Progenitor cell of endocrine pancreas (in vitro differentiated cells): ENCODE data around the gene CDC42EP4. TPM values are rescaled to one million over a fixed set of nuclear protein-coding genes. Genes with fewer than 3 reads are reported as not detected.
A peak's percentile ranks its signal among the peaks of the same experiment; 100 is the strongest.

Source experiments
- DNase-seq: peaks from one replicate; pipeline ENCODE4 v3.0.0; 2021; ENCODE audit warnings: low spot score; ENCODE audit not compliant: unreplicated experiment
- H3K27ac Mint-ChIP-seq: 2 replicates; pipeline ENCODE4 v1.8.0; 2021; ENCODE audit warnings: mild to moderate bottlenecking, moderate library complexity, mixed read lengths
- H3K27me3 Mint-ChIP-seq: 2 replicates; pipeline ENCODE4 v1.8.0; 2021; ENCODE audit warnings: mixed read lengths
- H3K36me3 Mint-ChIP-seq: 2 replicates; pipeline ENCODE4 v1.8.0; 2022; ENCODE audit warnings: mixed read lengths; ENCODE audit not compliant: insufficient read depth
- H3K4me1 Mint-ChIP-seq: 2 replicates; pipeline ENCODE4 v1.8.0; 2021; ENCODE audit warnings: low read depth, mixed read lengths
- H3K4me3 Mint-ChIP-seq: 2 replicates; pipeline ENCODE4 v1.8.0; 2021; ENCODE audit warnings: low read depth, mild to moderate bottlenecking, moderate library complexity, mixed read lengths
- H3K9me3 Mint-ChIP-seq: 2 replicates; pipeline ENCODE4 v1.8.0; 2021; ENCODE audit warnings: low read depth, mixed read lengths
- total RNA-seq: library from RNA; stranded (reverse); gene quantifications from 2 replicates; pipeline ENCODE4 v1.2.1, GENCODE V29; 2021
- TF ChIP-seq, protein P1 (sequence below): fragments of 200-600 bp; sonication (generic); IDR thresholded peaks from one replicate; pipeline ENCODE4 v1.5.0; 2021; ENCODE audit warnings: antibody characterized with exemption, mild to moderate bottlenecking; ENCODE audit not compliant: unreplicated experiment

CDC42EP4 gene
- total RNA-seq, 1 donor from 2014 or later, result 77.9 TPM

DNA sequence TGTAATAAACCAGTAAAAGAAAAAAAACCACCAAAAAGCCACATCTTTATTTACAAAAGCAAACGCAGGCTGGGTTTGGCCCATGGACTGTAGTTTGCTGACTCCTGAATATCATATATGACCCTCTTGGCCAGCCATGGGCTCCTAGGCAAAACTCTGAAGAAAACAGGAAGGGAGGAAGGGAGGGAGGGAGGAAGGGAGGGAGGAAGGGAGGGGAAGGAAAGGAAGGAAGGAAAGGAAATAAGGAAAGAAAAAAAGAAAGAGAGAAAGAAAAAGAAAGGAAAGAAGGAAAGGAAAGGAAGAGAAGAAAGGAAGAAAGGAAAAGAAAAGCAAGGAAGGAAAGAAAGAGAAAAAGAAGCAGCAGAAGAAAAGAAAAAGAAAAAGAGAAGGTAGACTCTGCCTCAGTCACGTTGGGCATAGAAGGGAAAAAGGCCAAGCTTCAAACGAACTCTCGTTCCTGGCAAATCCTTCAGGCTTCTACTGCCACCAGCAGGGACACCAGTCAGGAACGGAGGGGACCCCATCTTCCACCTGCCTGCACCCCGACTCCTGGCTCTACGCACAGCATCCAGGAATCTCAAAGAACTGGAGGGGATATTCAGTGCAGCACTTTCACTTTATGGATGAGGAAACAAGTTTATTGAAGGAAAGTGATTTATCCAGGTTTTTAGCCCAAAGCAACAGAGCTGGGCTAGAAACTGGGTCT, 22.1 kb downstream of the CDC42EP4 start:
- H3K4me1 Mint-ChIP-seq, result peaks cover 53% of the 10 kb centered on the region
- DNase-seq, result no peak
- TF ChIP-seq, protein P1, sequence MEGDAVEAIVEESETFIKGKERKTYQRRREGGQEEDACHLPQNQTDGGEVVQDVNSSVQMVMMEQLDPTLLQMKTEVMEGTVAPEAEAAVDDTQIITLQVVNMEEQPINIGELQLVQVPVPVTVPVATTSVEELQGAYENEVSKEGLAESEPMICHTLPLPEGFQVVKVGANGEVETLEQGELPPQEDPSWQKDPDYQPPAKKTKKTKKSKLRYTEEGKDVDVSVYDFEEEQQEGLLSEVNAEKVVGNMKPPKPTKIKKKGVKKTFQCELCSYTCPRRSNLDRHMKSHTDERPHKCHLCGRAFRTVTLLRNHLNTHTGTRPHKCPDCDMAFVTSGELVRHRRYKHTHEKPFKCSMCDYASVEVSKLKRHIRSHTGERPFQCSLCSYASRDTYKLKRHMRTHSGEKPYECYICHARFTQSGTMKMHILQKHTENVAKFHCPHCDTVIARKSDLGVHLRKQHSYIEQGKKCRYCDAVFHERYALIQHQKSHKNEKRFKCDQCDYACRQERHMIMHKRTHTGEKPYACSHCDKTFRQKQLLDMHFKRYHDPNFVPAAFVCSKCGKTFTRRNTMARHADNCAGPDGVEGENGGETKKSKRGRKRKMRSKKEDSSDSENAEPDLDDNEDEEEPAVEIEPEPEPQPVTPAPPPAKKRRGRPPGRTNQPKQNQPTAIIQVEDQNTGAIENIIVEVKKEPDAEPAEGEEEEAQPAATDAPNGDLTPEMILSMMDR, result no peak

DNA sequence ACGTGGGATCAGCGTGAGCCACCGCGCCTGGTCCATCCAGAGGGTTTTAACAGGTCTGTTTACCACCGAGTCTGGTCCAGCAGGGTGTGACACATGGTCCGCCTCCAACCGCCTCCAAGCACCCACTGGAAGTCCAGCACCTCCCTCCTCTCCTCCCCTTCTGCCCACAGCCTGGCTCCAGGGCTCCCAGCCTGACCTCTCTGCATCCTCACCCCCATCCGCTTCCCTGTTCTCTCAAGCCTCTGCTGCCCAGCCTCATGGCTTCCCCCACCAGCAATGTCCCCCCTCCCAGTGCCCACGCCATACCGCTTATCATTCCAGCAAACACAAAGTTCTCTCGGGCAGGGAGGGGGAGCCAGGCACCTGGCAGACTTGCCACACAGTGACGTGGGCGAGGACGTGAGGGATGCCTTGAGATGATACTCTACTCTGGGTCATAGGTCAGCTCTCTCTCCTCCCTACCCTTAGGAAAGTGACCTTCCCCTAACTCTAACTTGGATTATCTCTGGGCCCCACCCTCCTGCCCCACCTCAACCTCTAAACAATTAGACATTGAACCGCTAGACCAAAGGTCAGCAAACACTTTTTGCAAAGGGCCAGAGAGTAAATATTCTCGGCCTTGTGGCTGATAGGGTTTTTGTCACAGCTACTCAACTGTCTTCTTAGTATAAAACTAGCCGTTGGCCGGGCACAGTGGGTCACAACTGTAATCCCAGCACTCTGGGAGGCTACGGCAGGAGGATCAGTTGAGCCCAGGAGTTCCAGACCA, 23.1 kb downstream of the CDC42EP4 start:
- H3K9me3 Mint-ChIP-seq, result no peaks in the 10 kb centered on the region
- H3K27ac Mint-ChIP-seq, result peak overlapping the region; percentile 80
- DNase-seq, result no peak
- H3K27me3 Mint-ChIP-seq, result no peaks in the 10 kb centered on the region
- peaks cover 59% of the 10 kb centered on the region for H3K4me1 Mint-ChIP-seq
- H3K4me3 Mint-ChIP-seq, result peak overlapping the region; percentile 33
- peaks cover 11% of the 10 kb centered on the region for H3K36me3 Mint-ChIP-seq
- TF ChIP-seq, protein P1, result no peak

More for the DNA sequence above, 22.1 kb downstream of the CDC42EP4 start:
- Mint-ChIP-seq H3K27ac (peak overlapping the region; percentile 80), H3K36me3 (peaks cover 12% of the 10 kb centered on the region), H3K4me3 (peak overlapping the region; percentile 25), H3K9me3 (no peaks in the 10 kb centered on the region), H3K27me3 (no peaks in the 10 kb centered on the region)

DNA sequence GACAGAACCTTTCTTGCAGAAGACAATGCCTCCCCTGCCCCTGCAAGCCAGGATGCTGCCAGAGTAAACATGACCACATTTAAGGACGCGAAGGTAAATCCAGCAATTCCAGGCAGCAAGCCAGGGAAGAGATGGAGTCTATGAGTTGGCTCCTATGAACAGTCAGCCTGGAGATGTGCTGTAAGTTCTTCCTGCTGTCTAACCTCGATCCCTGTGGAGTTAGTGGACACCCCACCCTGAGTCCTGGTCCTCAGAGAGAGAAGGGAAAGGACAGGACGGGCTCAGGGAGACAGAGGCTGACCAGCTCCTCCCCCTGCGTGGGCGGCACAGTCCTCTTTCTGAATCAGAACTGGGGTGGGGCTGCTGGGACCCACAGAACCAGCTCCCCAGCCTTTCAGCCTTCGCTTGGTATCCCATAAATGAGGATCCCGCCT, 24.9 kb downstream of the CDC42EP4 start:
- Mint-ChIP-seq H3K4me1 (peaks cover 57% of the 10 kb centered on the region), H3K27ac (peak overlapping the region; percentile 53), H3K27me3 (no peaks in the 10 kb centered on the region)

DNA sequence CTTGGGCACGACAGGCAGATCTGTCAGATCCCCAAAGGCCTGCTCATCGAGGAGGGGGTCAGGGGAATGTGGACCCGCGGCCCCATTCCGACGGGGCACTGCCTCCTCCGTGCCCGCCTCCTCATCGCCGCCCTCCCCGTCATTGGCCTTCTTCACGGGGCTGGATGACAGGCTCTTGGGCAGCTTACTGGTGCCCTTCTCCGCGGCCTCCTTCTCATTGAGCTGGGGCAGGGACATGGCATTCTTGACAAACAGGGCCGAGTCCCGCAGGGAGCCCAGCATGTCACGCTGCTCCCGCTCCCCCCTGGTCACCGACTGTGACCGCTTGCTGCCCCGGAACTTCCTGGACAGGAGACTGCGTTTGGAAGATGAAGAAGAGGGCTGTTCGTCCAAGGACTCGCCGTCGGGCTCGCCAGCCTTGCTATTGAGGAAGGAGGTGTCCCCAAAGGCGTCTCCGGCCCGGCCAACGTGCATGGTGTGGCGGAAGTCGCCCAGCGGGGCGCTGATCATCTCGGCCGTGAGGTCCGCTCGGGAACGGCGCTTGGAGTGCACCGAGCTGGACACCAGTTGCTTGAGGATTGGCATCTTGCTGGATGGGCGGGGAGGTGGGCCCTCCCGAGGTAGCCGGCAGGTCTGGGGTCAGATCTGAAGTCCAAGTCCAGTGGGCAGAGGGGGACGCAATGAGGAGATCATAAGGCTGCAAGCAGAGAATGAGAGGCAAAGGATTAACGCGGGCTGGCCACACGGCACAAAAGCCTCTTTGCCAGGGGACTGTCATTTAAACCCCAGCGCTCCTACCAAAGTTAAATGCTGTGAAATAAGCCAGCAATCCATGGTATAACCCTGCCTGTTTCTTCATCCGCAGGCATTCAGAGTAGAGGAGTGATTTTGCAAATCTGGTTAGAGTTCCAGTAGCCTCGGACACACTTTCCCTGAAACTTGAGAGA, 25.6 kb downstream of the CDC42EP4 start:
- no peak for DNase-seq
- TF ChIP-seq, protein P1, result no peak
- Mint-ChIP-seq H3K36me3 (peaks cover 8% of the 10 kb centered on the region), H3K27me3 (no peaks in the 10 kb centered on the region), H3K27ac (no peak overlapping the region), H3K4me1 (peaks cover 51% of the 10 kb centered on the region), H3K4me3 (no peak overlapping the region), H3K9me3 (no peaks in the 10 kb centered on the region)

More for the DNA sequence above, 24.9 kb downstream of the CDC42EP4 start:
- Mint-ChIP-seq H3K9me3 (no peaks in the 10 kb centered on the region), H3K4me3 (no peak overlapping the region), H3K36me3 (peaks cover 8% of the 10 kb centered on the region)
- TF ChIP-seq, protein P1, result no peak
- DNase-seq, result no peak

DNA sequence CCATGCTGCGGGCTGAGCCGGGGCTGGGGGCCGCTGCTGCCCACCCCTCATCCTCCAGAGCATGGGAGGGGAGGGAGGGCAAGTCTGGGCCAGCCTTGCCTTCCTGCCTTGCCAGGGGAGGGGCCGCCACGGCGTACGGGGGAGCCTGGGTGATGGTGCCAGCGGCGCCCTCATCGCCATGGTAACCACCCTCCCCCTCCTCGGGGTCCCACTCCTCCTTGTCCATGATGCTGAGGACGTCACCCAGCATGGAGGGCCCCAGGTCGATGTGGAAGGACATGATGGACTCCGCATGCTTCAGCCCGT, 26.2 kb downstream of the CDC42EP4 start:
- TF ChIP-seq, protein P1, result no peak
- H3K4me3 Mint-ChIP-seq, result no peak overlapping the region
- no peaks in the 10 kb centered on the region for H3K27me3 Mint-ChIP-seq
- H3K9me3 Mint-ChIP-seq, result no peaks in the 10 kb centered on the region
- no peak overlapping the region for H3K27ac Mint-ChIP-seq
- peaks cover 45% of the 10 kb centered on the region for H3K4me1 Mint-ChIP-seq
- H3K36me3 Mint-ChIP-seq, result peaks cover 8% of the 10 kb centered on the region
- no peak for DNase-seq
